ENCODE measurements around the gene EFCAB13.
"Not testable (repeated sequence)": the region's sequence is repeated elsewhere in the genome, so short reads cannot be mapped to it uniquely, and the experiment has no call there.

EFCAB13 gene

DNA sequence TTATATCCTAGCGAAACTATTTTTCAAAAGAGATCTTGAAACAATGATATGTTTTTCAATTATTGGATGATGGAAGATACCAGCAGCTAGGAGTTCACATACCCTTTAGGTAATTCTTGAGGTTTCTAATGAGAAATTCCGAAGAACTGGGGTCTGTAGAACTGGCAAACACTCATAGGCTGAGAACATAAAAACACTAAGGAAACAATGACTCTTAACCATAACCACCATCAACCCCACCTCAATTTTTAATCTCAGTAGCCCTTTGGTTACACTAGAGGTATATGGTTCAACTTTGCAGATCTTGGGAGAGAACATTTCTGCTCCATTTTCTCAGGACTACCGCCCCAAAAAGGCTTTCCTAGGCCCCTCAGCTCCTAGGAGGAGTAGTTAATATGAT, 141.4 kb downstream of the EFCAB13 start:
- no peak for DNase-seq

DNA sequence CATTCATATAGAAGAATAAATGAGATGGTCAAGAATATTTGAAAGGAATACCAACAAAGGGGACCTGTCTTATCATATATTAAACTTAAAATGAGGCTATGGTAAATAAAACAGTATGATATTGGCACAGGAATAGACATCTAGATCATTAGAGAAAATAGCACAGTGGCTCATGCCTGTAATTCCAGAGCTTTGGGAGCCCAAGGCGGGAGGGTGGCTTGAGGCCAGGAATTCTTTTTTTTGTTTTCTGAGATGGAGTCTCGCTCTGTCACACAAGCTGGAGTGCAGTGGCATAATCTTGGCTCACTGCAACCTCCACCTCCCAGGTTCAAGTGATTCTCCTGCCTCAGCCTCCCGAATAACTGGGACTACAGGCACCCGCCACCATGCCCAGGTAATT, 143.2 kb downstream of the EFCAB13 start:
- not testable (repeated sequence) for DNase-seq

- DNase-seq = no peak
Measured at GRCh38 chr17:47470836-47471235, 147.1 kb downstream of the EFCAB13 start.

DNA sequence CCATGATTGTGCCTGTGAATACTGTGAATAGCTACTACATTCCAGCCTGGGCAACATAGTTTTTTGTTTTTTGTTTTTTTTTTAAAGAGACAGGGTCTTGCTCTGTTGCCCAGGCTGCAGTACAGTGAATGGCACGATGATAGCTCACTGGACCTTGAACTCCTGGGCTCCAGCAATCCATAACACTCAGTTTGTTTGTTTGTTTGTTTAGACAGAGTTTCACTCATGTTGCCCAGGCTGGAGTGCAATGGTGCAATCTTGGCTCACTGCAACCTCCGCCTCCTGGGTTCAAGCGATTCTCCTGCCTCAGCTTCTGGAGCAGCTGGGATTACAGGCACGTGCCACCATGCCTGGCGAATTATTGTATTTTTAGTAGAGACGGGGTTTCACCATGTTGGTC, 148.3 kb downstream of the EFCAB13 start:
- not testable (repeated sequence) for DNase-seq

All from CD4-positive, alpha-beta T cell treated with Interleukin-15 for 1 hour (primary cell).